MM.1S (cell line): Measurements from ENCODE around the gene ST7.

Experiments
- EZH2 ChIP-seq: fragments of 300-600 bp; sonication (generic); optimal IDR thresholded peaks from 2 replicates; pipeline ENCODE3; 2017; ENCODE audit warnings: low read depth, mild to moderate bottlenecking, antibody characterized with exemption, low read length, mixed read lengths
- EZH2phosphoT487 ChIP-seq: fragments of 300-600 bp; sonication (generic); IDR thresholded peaks from 2 replicates; pipeline ENCODE4 v1.6.1; 2018; ENCODE audit warnings: antibody characterized with exemption, low read length
- TF ChIP-seq, protein P1 (sequence below): fragments of 300-600 bp; sonication (generic); IDR thresholded peaks from 2 replicates; pipeline ENCODE4 v1.5.1; 2016; ENCODE audit warnings: antibody characterized with exemption, low read length, mixed read lengths

DNA sequence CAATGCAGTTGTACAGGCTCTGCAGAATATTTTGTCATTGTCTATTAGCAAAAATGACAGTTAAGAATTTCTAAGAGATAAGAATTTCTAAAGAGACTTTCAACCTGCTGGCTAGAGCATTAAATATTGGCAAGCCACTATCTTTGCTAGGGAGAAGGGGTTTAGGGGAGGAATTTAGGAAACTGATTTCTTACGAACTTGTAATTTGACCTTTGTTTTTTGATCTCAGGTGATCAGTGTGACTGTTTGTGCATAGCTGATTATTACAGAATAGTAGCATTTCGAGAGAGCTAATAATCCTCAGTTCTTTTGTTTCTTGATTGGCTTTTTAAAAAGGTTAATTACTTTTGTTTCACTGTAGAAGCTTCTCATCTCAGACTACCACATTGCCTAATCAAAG, 68.1 kb downstream of the ST7 start:
- TF ChIP-seq, protein P1, sequence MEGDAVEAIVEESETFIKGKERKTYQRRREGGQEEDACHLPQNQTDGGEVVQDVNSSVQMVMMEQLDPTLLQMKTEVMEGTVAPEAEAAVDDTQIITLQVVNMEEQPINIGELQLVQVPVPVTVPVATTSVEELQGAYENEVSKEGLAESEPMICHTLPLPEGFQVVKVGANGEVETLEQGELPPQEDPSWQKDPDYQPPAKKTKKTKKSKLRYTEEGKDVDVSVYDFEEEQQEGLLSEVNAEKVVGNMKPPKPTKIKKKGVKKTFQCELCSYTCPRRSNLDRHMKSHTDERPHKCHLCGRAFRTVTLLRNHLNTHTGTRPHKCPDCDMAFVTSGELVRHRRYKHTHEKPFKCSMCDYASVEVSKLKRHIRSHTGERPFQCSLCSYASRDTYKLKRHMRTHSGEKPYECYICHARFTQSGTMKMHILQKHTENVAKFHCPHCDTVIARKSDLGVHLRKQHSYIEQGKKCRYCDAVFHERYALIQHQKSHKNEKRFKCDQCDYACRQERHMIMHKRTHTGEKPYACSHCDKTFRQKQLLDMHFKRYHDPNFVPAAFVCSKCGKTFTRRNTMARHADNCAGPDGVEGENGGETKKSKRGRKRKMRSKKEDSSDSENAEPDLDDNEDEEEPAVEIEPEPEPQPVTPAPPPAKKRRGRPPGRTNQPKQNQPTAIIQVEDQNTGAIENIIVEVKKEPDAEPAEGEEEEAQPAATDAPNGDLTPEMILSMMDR, result no peak
- TF ChIP-seq EZH2phosphoT487, result no peak
- no peak for TF ChIP-seq EZH2
